Stimulated activated CD8-positive, alpha-beta memory T cell treated with anti-CD3 and anti-CD28 coated beads, Interleukin-7, amount 100 ng/mL, for 4 hours (primary cell): Measurements from ENCODE around the gene FBXL15.
A peak's percentile ranks its signal among the peaks of the same experiment; 100 is the strongest.

ENCODE experiments used
- DNase-seq, 2 donors: peaks; one replicate each; pipeline ENCODE4 v3.0.0-alpha.2; 2020; ENCODE audit warnings: low read depth in 2 of 2

The FBXL15 gene

DNA sequence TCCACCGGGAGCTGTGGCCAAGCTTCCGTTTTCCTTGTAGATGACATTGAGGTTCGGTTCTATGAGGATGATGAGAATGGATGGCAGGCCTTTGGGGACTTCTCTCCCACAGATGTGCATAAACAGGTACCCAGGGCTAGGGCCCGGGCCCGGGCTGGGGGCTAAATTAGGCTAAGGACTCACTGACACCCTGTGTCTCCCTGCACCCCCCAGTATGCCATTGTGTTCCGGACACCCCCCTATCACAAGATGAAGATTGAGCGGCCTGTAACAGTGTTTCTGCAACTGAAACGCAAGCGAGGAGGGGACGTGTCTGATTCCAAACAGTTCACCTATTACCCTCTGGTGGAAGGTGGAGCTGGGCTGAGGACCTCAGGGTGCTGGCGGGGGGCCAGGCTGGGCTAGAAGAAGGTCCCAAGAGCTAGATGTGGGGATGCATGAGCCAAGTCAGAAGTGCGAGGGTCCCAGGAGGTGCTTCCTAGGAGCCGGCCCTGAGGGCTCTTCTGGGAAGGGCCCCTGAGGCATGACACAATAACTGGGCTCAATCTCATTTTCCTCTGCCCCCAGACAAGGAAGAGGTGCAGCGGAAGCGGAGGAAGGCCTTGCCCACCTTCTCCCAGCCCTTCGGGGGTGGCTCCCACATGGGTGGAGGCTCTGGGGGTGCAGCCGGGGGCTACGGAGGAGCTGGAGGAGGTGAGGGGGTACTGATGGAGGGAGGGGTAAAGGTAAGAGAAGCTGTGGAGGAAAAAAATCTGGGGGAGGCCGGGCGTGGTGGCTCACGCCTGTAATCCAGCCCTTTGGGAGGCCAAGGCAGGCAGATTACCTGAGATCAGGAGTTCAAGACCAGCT is 22.2 kb upstream of the FBXL15 start:
- no peak for DNase-seq

DNA sequence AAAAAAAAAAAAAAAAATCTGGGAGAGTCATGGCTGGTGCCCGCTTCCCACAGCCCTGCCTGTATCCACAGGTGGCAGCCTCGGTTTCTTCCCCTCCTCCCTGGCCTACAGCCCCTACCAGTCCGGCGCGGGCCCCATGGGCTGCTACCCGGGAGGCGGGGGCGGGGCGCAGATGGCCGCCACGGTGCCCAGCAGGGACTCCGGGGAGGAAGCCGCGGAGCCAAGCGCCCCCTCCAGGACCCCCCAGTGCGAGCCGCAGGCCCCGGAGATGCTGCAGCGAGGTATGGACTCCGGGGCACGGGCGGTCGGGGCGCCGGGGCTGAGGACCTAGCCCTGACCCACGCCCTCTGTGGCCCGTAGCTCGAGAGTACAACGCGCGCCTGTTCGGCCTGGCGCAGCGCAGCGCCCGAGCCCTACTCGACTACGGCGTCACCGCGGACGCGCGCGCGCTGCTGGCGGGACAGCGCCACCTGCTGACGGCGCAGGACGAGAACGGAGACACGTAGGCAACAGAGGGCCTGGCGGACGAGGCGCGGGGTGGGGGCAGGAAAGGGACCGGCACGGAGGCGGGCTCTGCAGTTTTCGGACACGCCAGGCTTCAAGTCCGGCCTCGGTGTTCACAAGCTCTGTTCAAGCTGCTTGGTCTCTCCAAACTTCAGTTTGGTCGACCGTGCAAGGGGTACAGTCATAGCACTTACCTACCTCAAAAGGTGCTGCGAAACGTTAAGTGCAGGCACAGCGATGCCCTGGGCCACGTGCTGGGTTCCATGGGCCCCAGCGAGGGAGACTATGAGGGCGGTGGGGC is 21.2 kb upstream of the FBXL15 start:
- peak; percentile 66 to 80 for DNase-seq

DNA sequence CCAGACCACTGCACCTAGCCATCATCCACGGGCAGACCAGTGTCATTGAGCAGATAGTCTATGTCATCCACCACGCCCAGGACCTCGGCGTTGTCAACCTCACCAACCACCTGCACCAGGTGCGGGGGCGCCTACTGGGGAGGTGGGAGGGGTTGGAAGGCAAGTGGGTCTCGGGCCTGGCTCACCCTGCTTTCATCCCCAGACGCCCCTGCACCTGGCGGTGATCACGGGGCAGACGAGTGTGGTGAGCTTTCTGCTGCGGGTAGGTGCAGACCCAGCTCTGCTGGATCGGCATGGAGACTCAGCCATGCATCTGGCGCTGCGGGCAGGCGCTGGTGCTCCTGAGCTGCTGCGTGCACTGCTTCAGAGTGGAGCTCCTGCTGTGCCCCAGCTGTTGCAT is 20.6 kb upstream of the FBXL15 start:
- DNase-seq, result no peak

DNA sequence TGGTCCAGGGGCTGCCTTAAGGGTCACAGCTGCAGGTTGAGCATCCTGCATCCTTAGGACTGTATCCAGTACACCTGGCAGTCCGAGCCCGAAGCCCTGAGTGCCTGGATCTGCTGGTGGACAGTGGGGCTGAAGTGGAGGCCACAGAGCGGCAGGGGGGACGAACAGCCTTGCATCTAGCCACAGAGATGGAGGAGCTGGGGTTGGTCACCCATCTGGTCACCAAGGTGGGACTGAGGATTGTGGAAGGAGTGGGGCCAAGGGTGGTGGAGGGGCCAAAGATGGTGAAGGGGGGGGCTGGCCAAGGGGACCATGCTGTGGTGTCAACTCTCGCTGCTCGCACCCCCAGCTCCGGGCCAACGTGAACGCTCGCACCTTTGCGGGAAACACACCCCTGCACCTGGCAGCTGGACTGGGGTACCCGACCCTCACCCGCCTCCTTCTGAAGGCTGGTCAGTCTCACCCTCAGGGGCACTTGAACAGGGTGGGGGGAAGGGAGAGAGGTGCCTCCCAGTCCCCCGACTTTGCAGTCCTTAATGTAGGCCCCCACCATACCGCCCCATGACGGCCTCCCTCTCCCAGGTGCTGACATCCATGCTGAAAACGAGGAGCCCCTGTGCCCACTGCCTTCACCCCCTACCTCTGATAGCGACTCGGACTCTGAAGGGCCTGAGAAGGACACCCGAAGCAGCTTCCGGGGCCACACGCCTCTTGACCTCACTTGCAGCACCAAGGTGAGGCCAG is 19.9 kb upstream of the FBXL15 start:
- DNase-seq, result no peak

DNA sequence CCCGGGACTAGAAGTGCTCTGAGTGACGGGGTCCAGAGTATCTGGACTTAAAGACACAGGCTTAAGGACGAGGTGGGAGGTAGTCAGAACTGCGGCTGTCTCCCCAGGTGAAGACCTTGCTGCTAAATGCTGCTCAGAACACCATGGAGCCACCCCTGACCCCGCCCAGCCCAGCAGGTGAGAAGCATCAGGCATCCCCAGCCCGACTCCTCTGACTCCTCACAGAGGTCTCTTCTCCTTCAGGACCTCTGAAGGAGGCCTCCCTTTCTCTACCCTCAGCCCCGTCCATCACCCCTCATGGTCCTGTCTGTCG is 19.3 kb upstream of the FBXL15 start:
- DNase-seq, result no peak

DNA sequence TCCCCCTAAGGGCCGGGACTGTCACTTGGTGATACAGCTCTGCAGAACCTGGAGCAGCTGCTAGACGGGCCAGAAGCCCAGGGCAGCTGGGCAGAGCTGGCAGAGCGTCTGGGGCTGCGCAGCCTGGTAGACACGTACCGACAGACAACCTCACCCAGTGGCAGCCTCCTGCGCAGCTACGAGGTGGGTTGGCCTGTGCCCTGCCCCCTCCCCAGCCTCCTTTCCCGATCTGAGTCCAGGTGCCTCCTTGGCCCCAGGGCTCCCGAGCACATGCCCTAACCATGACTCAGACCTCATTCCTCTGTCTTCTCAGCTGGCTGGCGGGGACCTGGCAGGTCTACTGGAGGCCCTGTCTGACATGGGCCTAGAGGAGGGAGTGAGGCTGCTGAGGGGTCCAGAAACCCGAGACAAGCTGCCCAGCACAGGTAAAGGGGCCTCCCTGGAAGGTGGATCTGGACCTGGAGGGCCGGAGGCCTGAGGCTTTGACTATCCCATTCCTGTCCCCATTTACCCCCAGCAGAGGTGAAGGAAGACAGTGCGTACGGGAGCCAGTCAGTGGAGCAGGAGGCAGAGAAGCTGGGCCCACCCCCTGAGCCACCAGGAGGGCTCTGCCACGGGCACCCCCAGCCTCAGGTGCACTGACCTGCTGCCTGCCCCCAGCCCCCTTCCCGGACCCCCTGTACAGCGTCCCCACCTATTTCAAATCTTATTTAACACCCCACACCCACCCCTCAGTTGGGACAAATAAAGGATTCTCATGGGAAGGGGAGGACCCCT is 18.7 kb upstream of the FBXL15 start:
- no peak for DNase-seq

DNA sequence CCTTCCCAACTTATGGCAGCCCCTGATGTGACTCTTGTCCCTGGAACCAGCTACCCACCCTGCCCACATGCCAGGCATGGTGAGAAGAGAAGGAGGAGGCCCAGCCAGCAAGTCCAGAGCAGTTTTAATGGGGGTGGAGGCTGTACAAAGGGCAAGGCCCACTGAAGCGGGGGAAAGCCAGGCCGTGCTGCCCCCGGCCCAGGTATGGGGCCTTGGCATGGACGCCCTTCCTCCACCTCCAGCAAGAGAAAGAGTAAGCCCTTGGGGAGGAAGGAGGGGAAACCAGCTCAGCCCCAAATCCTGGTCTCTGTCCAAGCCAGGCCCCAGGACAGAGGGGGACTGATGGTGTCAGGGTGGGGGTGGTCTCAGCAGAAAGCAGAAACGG is 18.1 kb upstream of the FBXL15 start:
- no peak for DNase-seq

DNA sequence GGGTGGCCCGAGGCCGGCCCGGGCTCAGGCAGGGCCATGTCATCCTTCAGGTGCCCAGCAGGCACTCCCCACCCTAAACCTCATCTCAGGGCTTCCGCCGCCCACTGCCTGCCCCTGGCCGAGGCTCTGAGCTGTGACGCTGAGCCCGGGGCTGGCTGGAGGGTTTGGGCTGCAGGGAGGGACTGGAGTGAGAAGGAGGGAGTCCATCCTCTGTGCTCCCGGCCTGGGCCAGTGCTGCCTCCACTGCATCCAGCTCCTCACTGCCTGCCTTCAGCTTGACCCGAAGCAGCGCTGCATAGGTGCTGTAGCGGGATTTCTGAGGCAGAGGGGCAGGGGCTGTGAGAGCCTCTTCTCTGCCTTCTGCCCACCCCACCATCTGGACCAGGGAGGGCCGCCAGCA is 17.5 kb upstream of the FBXL15 start:
- no peak for DNase-seq

DNA sequence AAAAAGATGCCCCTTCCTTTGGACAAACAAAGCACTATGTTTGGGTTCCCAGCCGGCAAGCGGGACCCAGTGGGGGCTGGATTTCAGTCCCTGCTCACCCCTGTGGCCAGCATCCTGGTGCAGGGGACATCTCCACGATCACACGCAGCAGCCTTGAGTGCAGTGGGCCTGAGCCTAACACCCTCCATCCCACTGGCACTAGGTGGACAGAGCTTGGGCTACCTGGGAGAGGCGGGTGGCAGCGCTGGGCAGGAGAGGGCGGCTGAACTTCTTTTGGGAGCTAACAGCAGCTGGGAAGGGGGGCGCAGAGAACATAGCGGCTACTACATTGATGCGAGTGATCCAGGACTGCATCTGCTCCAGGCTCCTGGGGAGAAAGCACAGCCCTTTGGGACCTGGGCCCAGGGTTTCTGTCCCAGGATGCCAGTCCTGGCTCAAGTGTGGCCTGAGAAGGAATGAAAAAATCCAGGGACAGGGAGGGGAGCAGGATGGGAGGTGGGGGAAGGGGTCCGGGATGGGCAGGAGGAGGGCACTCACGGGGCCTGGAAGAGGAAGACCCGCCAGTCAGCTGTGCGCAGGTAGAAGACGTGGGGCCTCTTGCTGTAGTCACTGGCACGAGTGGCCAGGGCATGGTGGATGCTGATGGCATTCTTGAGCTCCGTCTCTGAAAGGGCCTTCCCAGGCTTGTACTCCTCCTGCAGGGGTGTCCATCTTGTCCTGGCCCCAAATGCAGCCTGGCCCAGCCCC is 16.1 kb upstream of the FBXL15 start:
- DNase-seq, result no peak

DNA sequence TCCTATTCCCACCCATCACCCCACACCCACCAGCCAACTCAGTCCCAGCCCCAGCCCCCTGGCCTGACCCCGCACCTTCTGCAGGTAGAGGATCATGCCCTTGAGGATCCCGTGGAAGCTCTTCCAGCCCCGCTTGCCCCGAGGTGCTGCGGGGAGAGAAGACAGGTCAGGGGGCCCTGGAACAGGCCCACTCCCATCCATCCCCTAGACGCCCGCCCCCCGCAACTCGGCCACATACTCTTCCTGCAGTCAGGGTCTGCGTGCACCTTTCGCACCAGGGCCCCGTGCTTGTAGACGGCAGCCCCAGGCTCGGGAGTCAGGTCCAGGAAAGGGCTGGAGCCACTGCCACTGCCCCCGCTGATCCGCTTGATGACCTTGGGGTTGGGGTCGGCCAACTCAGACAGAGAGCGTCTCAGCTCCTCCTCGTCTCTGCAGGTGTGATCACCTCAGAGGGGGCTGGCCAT is 15.5 kb upstream of the FBXL15 start:
- DNase-seq, result no peak

DNA sequence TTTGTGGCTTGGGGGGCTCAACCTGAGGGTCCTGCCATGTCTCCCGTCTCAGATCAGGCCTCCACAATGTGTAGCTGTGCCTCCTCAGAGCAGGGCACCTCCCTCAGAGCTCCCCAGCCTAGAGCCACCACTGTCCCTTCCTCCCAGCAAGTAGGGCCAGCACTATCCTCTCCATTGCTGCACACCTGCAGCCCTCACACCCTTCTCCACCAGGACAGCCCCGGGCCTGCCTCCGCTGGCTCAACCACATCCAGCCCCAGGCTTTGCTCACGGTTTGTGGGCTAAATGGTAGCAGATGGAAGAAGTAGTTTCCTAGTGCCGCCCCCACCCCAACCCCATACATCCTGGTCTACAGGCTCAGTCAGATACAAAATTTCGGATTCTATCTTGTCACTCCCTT is 15.0 kb upstream of the FBXL15 start:
- DNase-seq, result no peak

DNA sequence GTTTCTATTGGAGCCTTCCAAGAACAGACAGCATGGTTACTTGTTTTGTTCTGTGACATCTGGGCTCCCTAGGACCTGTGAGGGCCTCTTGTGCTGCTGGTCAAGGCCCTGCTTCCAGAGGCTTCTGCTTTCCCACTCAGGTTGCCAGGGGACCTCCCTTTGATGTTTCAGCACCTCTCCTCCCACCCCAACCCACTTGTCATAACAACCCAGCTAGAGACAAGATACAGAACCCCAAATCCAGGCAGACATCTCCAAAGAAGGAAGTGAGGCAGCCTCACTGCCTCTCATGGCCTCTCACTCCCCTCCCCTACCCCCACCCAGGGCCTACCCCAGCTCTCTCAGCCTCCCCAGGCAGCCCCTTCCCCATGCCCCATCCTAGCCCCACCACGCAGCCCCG is 13.8 kb upstream of the FBXL15 start:
- DNase-seq, result no peak

DNA sequence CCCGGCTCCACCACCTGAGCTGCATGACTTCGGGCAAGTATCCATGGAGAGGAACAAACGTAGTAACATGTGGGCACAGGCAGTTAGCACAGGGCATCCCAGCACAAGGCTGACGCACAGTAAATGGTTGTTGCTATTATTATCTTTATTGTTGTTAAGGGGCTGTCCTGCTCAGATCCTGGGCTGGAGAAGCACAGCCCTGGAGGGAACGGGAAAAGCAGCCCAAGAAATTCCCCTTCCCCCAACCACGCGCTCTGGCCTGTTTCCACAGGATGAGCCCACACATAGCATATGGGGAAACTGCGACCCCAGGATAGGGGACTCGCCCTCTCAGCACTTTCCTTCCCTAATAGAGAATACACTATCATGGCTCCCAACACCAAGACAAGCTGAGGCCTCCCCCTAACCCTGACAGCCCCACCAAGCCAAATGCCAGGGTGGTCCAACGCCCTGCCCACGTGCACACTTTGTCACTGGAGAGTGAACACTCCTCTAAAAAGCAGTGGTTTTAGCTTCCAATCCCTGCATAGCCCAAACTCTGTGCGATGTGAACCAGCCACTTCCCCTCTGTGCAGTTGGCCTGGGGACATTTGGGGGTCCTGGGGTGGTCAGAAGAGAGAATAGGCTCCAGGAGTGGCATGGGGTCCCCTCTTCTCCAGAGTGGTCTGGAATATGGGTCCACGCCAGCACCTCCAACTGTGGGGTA is 13.1 kb upstream of the FBXL15 start:
- DNase-seq, result no peak

DNA sequence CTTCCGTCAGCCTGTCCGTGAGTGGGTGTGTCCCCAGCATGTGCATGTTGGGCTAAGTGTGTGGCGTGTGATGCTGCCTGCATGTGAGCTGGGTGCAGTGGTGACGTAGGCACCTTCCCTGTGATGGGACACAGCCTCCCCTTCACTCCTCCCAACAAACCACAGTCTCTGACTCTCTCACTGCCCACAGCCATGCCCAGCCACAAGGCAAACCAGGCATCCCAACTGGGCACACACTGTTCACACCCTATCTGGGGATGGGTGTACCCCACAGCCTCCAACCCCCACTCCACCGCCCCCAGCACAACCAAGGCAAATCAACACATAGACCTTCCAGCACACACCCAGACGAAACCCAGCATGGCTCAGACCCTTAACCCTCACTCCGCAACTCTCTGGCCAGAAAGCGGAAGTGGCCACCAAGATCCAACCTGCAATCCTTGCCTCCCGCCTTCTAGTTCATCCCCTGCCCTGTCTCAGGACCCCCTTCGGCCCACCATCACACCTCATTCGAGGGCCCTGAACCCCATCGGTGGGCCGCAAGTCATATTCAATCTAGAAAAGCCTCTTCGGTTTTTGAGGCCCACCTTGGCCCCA is 12.4 kb upstream of the FBXL15 start:
- DNase-seq, result no peak

DNA sequence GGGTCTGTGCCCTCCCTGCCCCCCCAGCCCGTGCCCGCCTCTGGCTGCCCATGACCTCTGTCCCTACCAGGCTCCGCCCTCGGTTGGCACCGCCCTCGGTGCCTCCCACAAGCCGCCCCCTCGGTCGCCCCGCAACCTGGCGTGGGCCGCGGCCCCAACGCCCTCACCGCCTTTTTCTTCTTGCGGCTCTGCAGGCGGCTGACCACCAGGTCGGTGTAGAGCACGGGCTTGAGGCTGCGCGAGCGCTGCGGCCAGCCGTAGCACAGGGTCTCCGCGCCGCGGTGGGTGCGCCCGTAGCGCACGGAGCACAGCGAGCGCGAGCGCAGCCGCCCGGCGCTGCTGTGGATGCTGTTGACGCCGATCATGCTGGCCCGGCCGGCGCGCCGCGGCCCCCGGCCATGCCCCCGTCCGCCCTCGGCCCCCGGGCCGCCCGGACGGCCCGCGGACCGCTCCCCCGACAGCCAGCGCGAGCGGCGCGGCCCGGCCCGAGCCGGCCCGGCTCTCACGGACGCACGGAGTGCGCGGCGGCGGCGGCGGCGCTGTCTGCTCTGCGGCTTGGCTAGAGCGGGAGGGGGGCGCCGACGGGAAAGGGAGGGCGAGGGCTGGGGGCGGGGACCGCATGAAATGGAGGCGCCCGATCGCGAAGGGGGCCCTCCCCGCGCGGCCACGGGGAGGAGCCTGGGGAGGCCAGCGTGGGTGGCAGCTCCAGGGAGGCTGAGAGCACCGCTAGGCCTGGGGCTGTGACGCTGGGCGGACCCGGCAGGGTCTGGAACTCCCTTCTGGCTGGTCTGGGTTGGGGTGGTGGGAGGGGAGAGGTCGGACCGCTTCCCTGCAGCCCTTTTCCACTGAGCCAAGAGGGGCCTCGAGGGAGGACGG is 11.7 kb upstream of the FBXL15 start:
- peak; percentile 61 to 84 for DNase-seq

DNA sequence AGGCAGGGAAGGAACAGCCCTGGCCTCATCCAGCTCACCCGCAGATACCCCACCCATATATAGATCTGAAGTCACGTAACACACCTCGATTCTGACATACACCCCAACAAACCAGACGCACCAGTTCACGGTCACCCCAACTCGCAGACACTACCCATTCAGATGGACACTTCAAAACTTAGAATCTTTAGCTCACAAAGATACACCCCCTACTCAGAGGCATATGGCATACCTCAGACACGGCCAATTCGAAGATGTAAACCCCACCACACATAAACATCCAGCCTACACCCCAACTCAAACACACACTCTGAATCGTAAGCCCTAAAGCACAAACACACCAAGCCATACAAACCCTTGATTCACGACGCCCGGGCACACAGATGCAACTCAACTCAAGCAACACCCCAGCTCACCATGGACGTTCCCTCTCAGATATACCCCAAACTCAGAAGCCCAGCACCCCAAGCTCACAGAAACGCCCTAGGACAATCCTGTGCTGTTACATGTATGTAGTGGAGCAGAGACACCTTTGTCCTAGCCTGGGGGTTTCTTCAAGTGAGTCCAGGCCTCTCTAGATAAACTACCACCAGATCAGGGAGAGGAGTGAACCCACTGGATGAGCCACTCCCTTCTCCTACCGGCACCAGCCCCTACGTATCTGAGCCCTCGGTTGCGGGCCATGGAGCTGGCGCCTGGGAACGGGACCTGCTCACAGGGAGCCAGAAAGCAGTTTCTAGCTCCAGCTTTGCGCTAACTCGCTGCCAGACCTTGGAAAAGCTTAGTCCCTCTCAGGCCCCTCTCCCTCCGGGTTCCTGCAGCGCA is 10.8 kb upstream of the FBXL15 start:
- no peak for DNase-seq

DNA sequence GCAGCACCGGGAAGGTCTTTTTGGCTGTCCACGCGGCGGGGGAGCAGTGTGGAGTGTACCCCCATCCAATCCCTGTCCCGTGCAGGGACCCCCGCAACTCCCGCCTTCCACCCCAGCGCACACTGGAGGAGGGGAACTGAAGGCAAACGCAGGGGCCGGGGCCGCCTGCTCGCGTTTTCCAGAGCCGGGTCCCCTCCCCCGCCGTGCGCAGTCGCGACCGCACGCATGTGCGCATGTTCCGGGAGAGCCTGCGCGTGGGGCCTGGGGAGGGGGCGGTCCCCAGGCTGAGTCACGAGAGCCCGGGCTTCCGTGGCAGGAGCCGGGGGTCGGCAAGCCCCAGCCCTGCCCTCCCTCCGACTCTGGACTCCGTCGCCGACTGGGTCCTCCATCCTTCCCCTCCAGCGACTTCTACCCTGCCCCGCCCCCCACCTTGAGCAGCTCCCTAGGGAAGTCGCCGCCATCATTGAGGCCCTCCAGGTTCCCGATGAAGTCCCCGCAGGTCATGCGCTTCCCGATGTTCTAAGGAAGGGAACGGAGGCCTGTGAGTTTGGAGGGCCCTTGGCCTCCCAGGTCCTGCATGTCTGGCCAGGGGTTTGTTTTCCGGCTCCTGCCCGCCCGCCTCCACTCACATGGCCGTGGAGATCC is 10.1 kb upstream of the FBXL15 start:
- peak in 1 of 2 donors; percentile 62 for DNase-seq
